Endothelial cell of umbilical vein (primary cell): ENCODE measurements around the gene TBCD. TPM values are rescaled to one million over a fixed set of nuclear protein-coding genes. Genes with fewer than 3 reads are reported as not detected.

ENCODE experiments used
- BruUV-seq: library from RNA; stranded (reverse); fragments of 400-500 nt; replicated peaks from 2 replicates; lab custom pipeline; 2021; lab: Mats Ljungman, UMichigan
- CTCF ChIA-PET: fragments of 300-600, 350-600 bp; sonication (Branson Sonifier 250); formaldehyde crosslinking; loops from one replicate; lab custom pipeline; 2021; ENCODE audit warnings: antibody characterized with exemption, inconsistent platforms; lab: Charles Lee
- POLR2A ChIA-PET: fragments of 300-600, 350-600 bp; sonication (Branson Sonifier 250); formaldehyde crosslinking; loops from one replicate; lab custom pipeline; 2021; ENCODE audit warnings: antibody characterized with exemption, inconsistent platforms; lab: Charles Lee
- DNase-seq: peaks from one replicate; pipeline ENCODE4 v3.0.0-alpha.2; 2011; ENCODE audit warnings: low read depth, low spot score
- FAIRE-seq: peaks from 2 replicates; lab custom pipeline; 2011; peaks lifted over from hg19 to GRCh38; lab: Jason Lieb, UNC
- H2AFZ ChIP-seq: 2 replicates; pipeline ENCODE4 v1.6.0; 2012; ENCODE audit warnings: low read depth, low read length, control low read depth, inconsistent platforms
- H3K27ac ChIP-seq: 2 replicates; pipeline ENCODE4 v1.5.1; 2011; ENCODE audit warnings: low read depth, mild to moderate bottlenecking, control low read depth, low read length, moderate library complexity; ENCODE audit not compliant: insufficient read depth
- H3K27me3 ChIP-seq, 2 experiments: 2 replicates each; pipeline versions ENCODE4 v1.6.0 to v1.6.1; 2011; ENCODE audit warnings: low read length in 2 of 2, mixed read lengths in 1 of 2; ENCODE audit not compliant: control insufficient read depth in 2 of 2, insufficient read depth in 2 of 2
- H3K36me3 ChIP-seq, 2 experiments: 2 replicates in 1 of 2; 3 replicates in 1 of 2; pipeline ENCODE4 v1.5.1; 2011; ENCODE audit warnings: low read length in 2 of 2, mild to moderate bottlenecking in 1 of 2, moderate library complexity in 1 of 2; ENCODE audit not compliant: control insufficient read depth in 2 of 2, insufficient read depth in 2 of 2; ENCODE audit errors: extremely low read depth in 1 of 2
- H3K4me1 ChIP-seq: 3 replicates; pipeline ENCODE4 v1.5.1; 2011; ENCODE audit warnings: mild to moderate bottlenecking, low read length; ENCODE audit not compliant: control insufficient read depth, insufficient read depth; ENCODE audit errors: extremely low read depth
- H3K4me2 ChIP-seq: 2 replicates; pipeline ENCODE4 v1.6.1; 2011; ENCODE audit warnings: low read length, control low read depth, mixed read lengths; ENCODE audit not compliant: insufficient read depth
- H3K4me3 ChIP-seq, 3 experiments: fragments of 200-600 bp in 1 of 3; sonication (generic), shearing (Covaris generic) in 1 of 3; replicated peaks in 1 of 3; 2 replicates each; pipeline ENCODE4 v1.5.1; 2011 to 2016; ENCODE audit warnings: control low read depth in 3 of 3, low read length in 3 of 3, mild to moderate bottlenecking in 2 of 3, inconsistent platforms in 1 of 3, low read depth in 1 of 3, moderate library complexity in 1 of 3; ENCODE audit not compliant: insufficient read depth in 1 of 3
- H3K79me2 ChIP-seq: 2 replicates; pipeline ENCODE4 v1.6.0; 2012; ENCODE audit warnings: low read length, inconsistent platforms; ENCODE audit not compliant: control insufficient read depth, insufficient read depth
- H3K9ac ChIP-seq: replicated peaks from 2 replicates; pipeline ENCODE3; 2011; ENCODE audit warnings: low read length, control low read depth; ENCODE audit not compliant: insufficient read depth; ENCODE audit errors: extremely low read depth
- H3K9me1 ChIP-seq: replicated peaks from 3 replicates; pipeline ENCODE4 v1.6.0; 2011; ENCODE audit warnings: mild to moderate bottlenecking, low read length; ENCODE audit not compliant: control insufficient read depth, insufficient read depth; ENCODE audit errors: extremely low read depth
- H3K9me3 ChIP-seq: replicated peaks from 2 replicates; pipeline ENCODE4 v1.5.1; 2012; ENCODE audit warnings: low read length, inconsistent platforms; ENCODE audit not compliant: control insufficient read depth, insufficient read depth
- H4K20me1 ChIP-seq: replicated peaks from 2 replicates; pipeline ENCODE3; 2011; ENCODE audit warnings: mild to moderate bottlenecking, low read length; ENCODE audit not compliant: control insufficient read depth, insufficient read depth; ENCODE audit errors: extremely low read depth
- EZH2 ChIP-seq: IDR thresholded peaks from 2 replicates; pipeline ENCODE4 v1.6.1; 2012; ENCODE audit warnings: borderline replicate concordance, low read depth, mild to moderate bottlenecking, moderate library complexity, low read length, inconsistent platforms; ENCODE audit not compliant: severe bottlenecking
- FOS ChIP-seq: IDR thresholded peaks from 2 replicates; pipeline ENCODE4 v1.6.1; 2011; ENCODE audit warnings: mild to moderate bottlenecking, low read length, moderate library complexity, borderline replicate concordance; ENCODE audit not compliant: insufficient read depth
- GATA2 ChIP-seq: IDR thresholded peaks from 2 replicates; pipeline ENCODE4 v1.7.0; 2011; ENCODE audit warnings: low read depth, mild to moderate bottlenecking, moderate library complexity, mixed read lengths, low read length; ENCODE audit not compliant: insufficient read length, insufficient read depth
- JUN ChIP-seq: IDR thresholded peaks from 2 replicates; pipeline ENCODE4 v1.6.1; 2011; ENCODE audit warnings: borderline replicate concordance, low read depth; ENCODE audit not compliant: insufficient read length, insufficient read depth
- MAX ChIP-seq: IDR thresholded peaks from 2 replicates; pipeline ENCODE4 v1.6.1; 2011; ENCODE audit not compliant: insufficient read depth, insufficient read length
- POLR2A ChIP-seq: IDR thresholded peaks from 2 replicates; pipeline ENCODE4 v1.6.1; 2012; ENCODE audit warnings: low read depth, mild to moderate bottlenecking, control low read depth, low read length
- dilution Hi-C: fragments of 300-500 bp; cut with MboI; formaldehyde crosslinking; loops from one replicate; pipeline ENCODE4 v1.15.0; 2019; ENCODE audit warnings: low sequenced_read_pairs; ENCODE audit not compliant: extremely low pct_ligation_motif_present
- intact Hi-C: fragments of 100-400 bp; cut with micrococcal nuclease; formaldehyde crosslinking; loops from one replicate; pipeline ENCODE4 v1.10.0; 2022
- polyA plus RNA-seq, 4 experiments: library from polyadenylated mRNA; depleted of rRNA in 3 of 4; stranded (reverse) in 3 of 4; unstranded in 1 of 4; fragments of >200 nt; gene quantifications; 2 replicates each; pipeline versions ENCODE4 v1.2.1 to v1.2.3, GENCODE V29; 2011 to 2012; ENCODE audit warnings: missing spikeins in 1 of 4
- total RNA-seq: library from RNA; stranded (reverse); gene quantifications from 2 replicates; pipeline ENCODE4 v1.2.3, GENCODE V29; 2021

Gene TBCD
- total and polyA plus RNA-seq, 2 donors (not counting 3 experiments of a cell fraction or from before 2014, with no cell fraction given), result 121 to 145 TPM

- TF ChIP-seq FOS (no peak), JUN (no peak), GATA2 (no peak), POLR2A (no peak), EZH2 (no peak)
- intact Hi-C loops (no loop called here), dilution Hi-C loops (no loop called here)
- Histone ChIP-seq H2AFZ (no peak overlapping the region), H3K27ac (no peak overlapping the region), H3K4me2 (no peak overlapping the region), H3K36me3 (peaks cover 2 to 17% of the 10 kb centered on the region in 2 experiments), H3K4me3 (no peak overlapping the region), H3K9ac (no peak overlapping the region), H3K4me1 (no peaks in the 10 kb centered on the region), H3K79me2 (peaks cover 16% of the 10 kb centered on the region), H3K27me3 (no peaks in the 10 kb centered on the region), H3K9me3 (no peaks in the 10 kb centered on the region), H3K9me1 (no peaks in the 10 kb centered on the region), H4K20me1 (no peaks in the 10 kb centered on the region)
- CTCF ChIA-PET, result interaction anchor here (1.5 to 4.4 kb wide), 2 partner anchors 15 to 110 kb away, joined by 5 to 20 read pairs; no protein-coding TSS in a partner anchor
- BruUV-seq, result no TSS peak
- DNase-seq (no peak), FAIRE-seq (no peak)
- POLR2A ChIA-PET, result no interaction called here
Measured at GRCh38 chr17:82891911-82892310, 140.0 kb downstream of the TBCD start.

- H4K20me1 ChIP-seq, result no peaks in the 10 kb centered on the region
- no peak overlapping the region for H2AFZ ChIP-seq
- H3K27ac ChIP-seq, result no peak overlapping the region
- no peak for TF ChIP-seq MAX
- TF ChIP-seq FOS, result no peak
- H3K4me2 ChIP-seq, result no peak overlapping the region
- BruUV-seq, result no TSS peak
- intact Hi-C loops, result no loop called here
- FAIRE-seq (no peak), DNase-seq (peak; percentile 47)
- H3K9me1 ChIP-seq, result no peaks in the 10 kb centered on the region
- H3K27me3 ChIP-seq, result no peaks in the 10 kb centered on the region
- no peak overlapping the region for H3K9ac ChIP-seq
- CTCF ChIA-PET, result interaction anchor here (0.6 to 4.4 kb wide), 3 partner anchors 16 to 111 kb away, joined by 3 to 20 read pairs (median 5); no protein-coding TSS in a partner anchor
- POLR2A ChIA-PET, result no interaction called here
- peaks cover 0 to 17% of the 10 kb centered on the region in 2 experiments for H3K36me3 ChIP-seq
- H3K4me3 ChIP-seq, result no peak overlapping the region
- no peaks in the 10 kb centered on the region for H3K4me1 ChIP-seq
- H3K9me3 ChIP-seq, result no peaks in the 10 kb centered on the region
- dilution Hi-C loops, result no loop called here
- peaks cover 4% of the 10 kb centered on the region for H3K79me2 ChIP-seq
Measured at GRCh38 chr17:82892899-82893565, 141.2 kb downstream of the TBCD start.
